Smooth muscle cell (in vitro differentiated cells): Measurements from ENCODE around the gene ASTN2. TPM values are rescaled to one million over a fixed set of nuclear protein-coding genes. Genes with fewer than 3 reads are reported as not detected.

Experiments used
- DNase-seq: peaks from one replicate; lab custom pipeline; 2025; ENCODE audit not compliant: unreplicated experiment; lab: John Stamatoyannopoulos, UW
- H2AFZ ChIP-seq: fragments of 200-600 bp; sonication (generic); 2 replicates; pipeline ENCODE4 v1.6.0; 2016; ENCODE audit warnings: antibody characterized with exemption, low read depth, mild to moderate bottlenecking
- H3F3A ChIP-seq: fragments of 200-600 bp; sonication (generic); 2 replicates; pipeline ENCODE4 v1.6.0; 2017; ENCODE audit warnings: antibody characterized with exemption, low read depth
- H3K27ac ChIP-seq: fragments of 200-600 bp; sonication (generic); 2 replicates; pipeline ENCODE4 v1.5.1; 2016; ENCODE audit warnings: low read depth, mild to moderate bottlenecking
- H3K27me3 ChIP-seq: fragments of 200-600 bp; sonication (generic); 2 replicates; pipeline ENCODE4 v1.6.1; 2016; ENCODE audit warnings: low read depth, mild to moderate bottlenecking
- H3K36me3 ChIP-seq: fragments of 200-600 bp; sonication (generic); 2 replicates; pipeline ENCODE4 v1.5.1; 2016; ENCODE audit warnings: low read depth
- H3K4me1 ChIP-seq: fragments of 200-600 bp; sonication (generic); 2 replicates; pipeline ENCODE4 v1.5.1; 2016; ENCODE audit warnings: low read depth
- H3K4me2 ChIP-seq: fragments of 200-600 bp; sonication (generic); 2 replicates; pipeline ENCODE4 v1.6.0; 2016; ENCODE audit warnings: mild to moderate bottlenecking
- H3K4me3 ChIP-seq: fragments of 200-600 bp; sonication (generic); 2 replicates; pipeline ENCODE4 v1.5.1; 2016; ENCODE audit warnings: mild to moderate bottlenecking
- H3K79me2 ChIP-seq: fragments of 200-600 bp; sonication (generic); 2 replicates; pipeline ENCODE4 v1.6.0; 2016; ENCODE audit warnings: low read depth, mild to moderate bottlenecking
- H3K9ac ChIP-seq: fragments of 200-600 bp; sonication (generic); 2 replicates; pipeline ENCODE4 v1.6.0; 2016; ENCODE audit warnings: low read depth
- H3K9me3 ChIP-seq: fragments of 200-600 bp; sonication (generic); replicated peaks from 2 replicates; pipeline ENCODE4 v1.5.1; 2016; ENCODE audit warnings: low read depth
- H4K20me1 ChIP-seq: fragments of 200-600 bp; sonication (generic); 2 replicates; pipeline ENCODE4 v1.6.0; 2016; ENCODE audit warnings: low read depth
- WGBS: methylation state at CpG from one replicate; pipeline ENCODE4 v1.1.7; 2016; ENCODE audit warnings: low lambda C conversion rate; 5-methylcytosine and 5-hydroxymethylcytosine counted together
- polyA plus RNA-seq: library from polyadenylated mRNA; unstranded; fragments of >200 nt; fragmentation: Nextera tagmentation; extraction: Ambion mirVana; gene quantifications from 2 replicates; pipeline ENCODE4 v1.2.1, GENCODE V29; 2016
- total RNA-seq: library from RNA; depleted of rRNA; stranded (reverse); fragments of >200 nt; gene quantifications from 2 replicates; pipeline ENCODE4 v1.2.3, GENCODE V29; 2014
- TF ChIP-seq, protein P1 (sequence below): fragments of 200-600 bp; sonication (generic); IDR thresholded peaks from 2 replicates; pipeline ENCODE4 v1.5.1; 2017; ENCODE audit warnings: borderline replicate concordance, mild to moderate bottlenecking, antibody characterized with exemption; ENCODE audit not compliant: insufficient read depth, poor library complexity, severe bottlenecking

The ASTN2 gene
- total and polyA plus RNA-seq, 2 experiments from 2014 or later = 6.5 to 6.7 TPM

DNA sequence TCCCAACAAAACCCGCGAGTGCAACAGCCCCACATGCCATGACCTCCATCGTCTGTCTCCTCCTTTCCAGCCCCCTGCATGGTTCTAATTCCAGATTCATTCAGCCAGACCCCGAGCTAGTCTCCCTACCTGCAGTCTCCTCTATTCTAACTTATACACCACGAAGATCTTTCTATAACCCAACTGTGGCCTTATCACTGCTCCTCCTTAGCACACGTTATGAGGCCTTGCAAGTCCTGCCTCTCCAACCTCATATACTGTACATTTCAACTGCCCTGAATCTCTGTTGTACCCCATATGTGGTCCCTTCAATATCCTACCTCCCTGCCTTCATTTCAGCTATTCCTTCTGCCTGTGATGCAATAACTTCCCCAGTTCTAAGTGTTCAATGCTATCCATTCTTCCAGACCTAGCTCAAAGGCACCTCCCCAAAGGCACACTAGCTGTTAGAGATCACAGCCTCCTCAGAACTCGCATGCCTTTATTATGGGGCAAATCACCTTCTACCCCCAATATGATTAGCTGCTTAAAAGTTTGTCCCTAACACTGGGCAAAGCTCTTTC is 942.8 kb downstream of the ASTN2 start:
- no peaks in the 10 kb centered on the region for H3K36me3 ChIP-seq
- DNase-seq = no peak
- H2AFZ ChIP-seq = no peak overlapping the region
- H3K79me2 ChIP-seq = no peaks in the 10 kb centered on the region
- peak overlapping the region; percentile 79 for H3K4me2 ChIP-seq
- H3K4me1 ChIP-seq = peaks cover 38% of the 10 kb centered on the region
- WGBS = 38% methylated on average over 7 of the region's 7 CpGs
- H4K20me1 ChIP-seq = no peaks in the 10 kb centered on the region
- H3K27me3 ChIP-seq = no peaks in the 10 kb centered on the region
- no peak overlapping the region for H3K9ac ChIP-seq
- H3K27ac ChIP-seq = peak overlapping the region; percentile 77
- no peaks in the 10 kb centered on the region for H3K9me3 ChIP-seq
- H3F3A ChIP-seq = peaks cover 22% of the 10 kb centered on the region
- no peak overlapping the region for H3K4me3 ChIP-seq
- TF ChIP-seq, protein P1, sequence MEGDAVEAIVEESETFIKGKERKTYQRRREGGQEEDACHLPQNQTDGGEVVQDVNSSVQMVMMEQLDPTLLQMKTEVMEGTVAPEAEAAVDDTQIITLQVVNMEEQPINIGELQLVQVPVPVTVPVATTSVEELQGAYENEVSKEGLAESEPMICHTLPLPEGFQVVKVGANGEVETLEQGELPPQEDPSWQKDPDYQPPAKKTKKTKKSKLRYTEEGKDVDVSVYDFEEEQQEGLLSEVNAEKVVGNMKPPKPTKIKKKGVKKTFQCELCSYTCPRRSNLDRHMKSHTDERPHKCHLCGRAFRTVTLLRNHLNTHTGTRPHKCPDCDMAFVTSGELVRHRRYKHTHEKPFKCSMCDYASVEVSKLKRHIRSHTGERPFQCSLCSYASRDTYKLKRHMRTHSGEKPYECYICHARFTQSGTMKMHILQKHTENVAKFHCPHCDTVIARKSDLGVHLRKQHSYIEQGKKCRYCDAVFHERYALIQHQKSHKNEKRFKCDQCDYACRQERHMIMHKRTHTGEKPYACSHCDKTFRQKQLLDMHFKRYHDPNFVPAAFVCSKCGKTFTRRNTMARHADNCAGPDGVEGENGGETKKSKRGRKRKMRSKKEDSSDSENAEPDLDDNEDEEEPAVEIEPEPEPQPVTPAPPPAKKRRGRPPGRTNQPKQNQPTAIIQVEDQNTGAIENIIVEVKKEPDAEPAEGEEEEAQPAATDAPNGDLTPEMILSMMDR = no peak

- Histone ChIP-seq H2AFZ (peak overlapping the region; percentile 60), H3K79me2 (no peaks in the 10 kb centered on the region), H3K9ac (no peak overlapping the region), H3K36me3 (no peaks in the 10 kb centered on the region), H3F3A (peaks cover 22% of the 10 kb centered on the region), H3K4me1 (peaks cover 32% of the 10 kb centered on the region), H3K4me3 (no peak overlapping the region), H3K27ac (peak overlapping the region; percentile 77), H3K4me2 (peak overlapping the region; percentile 79), H3K9me3 (no peaks in the 10 kb centered on the region), H4K20me1 (no peaks in the 10 kb centered on the region), H3K27me3 (no peaks in the 10 kb centered on the region)
- TF ChIP-seq, protein P1 = no peak
- WGBS = 14% methylated on average over 7 of the region's 7 CpGs
- no peak for DNase-seq
Measured at GRCh38 chr9:116471093-116471906, 943.6 kb downstream of the ASTN2 start.

DNA sequence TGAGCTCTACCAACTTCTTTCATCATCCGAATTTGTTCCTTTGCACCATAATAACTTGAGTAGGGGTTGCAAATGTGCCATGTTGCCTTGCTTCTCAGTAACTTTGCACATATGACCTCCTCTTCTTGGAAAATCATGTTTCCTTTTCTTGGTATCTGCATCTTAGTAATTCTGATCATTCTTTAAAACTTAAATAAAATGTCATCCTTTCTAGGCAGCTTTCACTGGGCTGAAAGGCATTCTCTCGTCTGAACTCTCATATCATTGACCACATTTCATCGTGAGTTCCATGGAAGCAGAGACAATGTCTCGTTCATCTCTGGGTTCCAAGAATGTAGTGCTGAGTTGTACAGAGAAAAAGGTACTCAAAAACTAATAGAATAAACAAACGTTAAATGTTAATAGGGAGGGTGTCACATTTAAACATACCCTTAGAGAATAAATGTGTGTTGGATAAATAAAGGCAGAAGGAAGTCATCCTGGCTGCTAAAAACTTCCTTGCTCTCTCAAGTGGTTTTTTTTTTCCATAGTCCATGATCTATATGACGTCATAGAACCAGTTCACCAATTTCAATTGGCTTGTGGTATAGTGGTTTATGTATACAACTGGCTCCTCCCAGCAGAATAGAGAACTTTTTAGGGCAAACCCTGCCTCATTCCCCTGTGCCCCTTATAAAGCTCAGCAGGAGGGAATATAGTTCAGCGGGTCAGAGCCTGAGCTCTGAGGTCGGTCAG is 945.9 kb downstream of the ASTN2 start:
- no peaks in the 10 kb centered on the region for H3K79me2 ChIP-seq

More for the DNA sequence above, 945.9 kb downstream of the ASTN2 start:
- WGBS = 79% methylated on average over 8 of the region's 8 CpGs
- TF ChIP-seq, protein P1 = no peak
- Histone ChIP-seq H3K9me3 (no peaks in the 10 kb centered on the region), H3K4me1 (peaks cover 32% of the 10 kb centered on the region), H3K4me3 (no peak overlapping the region), H3K27me3 (no peaks in the 10 kb centered on the region), H3K9ac (no peak overlapping the region), H4K20me1 (no peaks in the 10 kb centered on the region), H2AFZ (no peak overlapping the region), H3K4me2 (peak overlapping the region; percentile 1), H3K27ac (no peak overlapping the region), H3F3A (peaks cover 15% of the 10 kb centered on the region), H3K36me3 (no peaks in the 10 kb centered on the region)
- no peak for DNase-seq
